HG02852 (cell line): ENCODE data around the gene ACAP2.
A peak's percentile ranks its signal among the peaks of the same experiment; 100 is the strongest.
"Not testable (repeated sequence)": the region's sequence is repeated elsewhere in the genome, so short reads cannot be mapped to it uniquely, and the experiment has no call there.

Source experiments
- ATAC-seq: cut with Tn5 transposase; IDR thresholded peaks from one replicate; pipeline ENCODE4 v1.9.1; 2021; ENCODE audit warnings: mild to moderate bottlenecking, moderate library complexity; ENCODE audit not compliant: unreplicated experiment

The ACAP2 gene, protein sequence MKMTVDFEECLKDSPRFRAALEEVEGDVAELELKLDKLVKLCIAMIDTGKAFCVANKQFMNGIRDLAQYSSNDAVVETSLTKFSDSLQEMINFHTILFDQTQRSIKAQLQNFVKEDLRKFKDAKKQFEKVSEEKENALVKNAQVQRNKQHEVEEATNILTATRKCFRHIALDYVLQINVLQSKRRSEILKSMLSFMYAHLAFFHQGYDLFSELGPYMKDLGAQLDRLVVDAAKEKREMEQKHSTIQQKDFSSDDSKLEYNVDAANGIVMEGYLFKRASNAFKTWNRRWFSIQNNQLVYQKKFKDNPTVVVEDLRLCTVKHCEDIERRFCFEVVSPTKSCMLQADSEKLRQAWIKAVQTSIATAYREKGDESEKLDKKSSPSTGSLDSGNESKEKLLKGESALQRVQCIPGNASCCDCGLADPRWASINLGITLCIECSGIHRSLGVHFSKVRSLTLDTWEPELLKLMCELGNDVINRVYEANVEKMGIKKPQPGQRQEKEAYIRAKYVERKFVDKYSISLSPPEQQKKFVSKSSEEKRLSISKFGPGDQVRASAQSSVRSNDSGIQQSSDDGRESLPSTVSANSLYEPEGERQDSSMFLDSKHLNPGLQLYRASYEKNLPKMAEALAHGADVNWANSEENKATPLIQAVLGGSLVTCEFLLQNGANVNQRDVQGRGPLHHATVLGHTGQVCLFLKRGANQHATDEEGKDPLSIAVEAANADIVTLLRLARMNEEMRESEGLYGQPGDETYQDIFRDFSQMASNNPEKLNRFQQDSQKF

DNA sequence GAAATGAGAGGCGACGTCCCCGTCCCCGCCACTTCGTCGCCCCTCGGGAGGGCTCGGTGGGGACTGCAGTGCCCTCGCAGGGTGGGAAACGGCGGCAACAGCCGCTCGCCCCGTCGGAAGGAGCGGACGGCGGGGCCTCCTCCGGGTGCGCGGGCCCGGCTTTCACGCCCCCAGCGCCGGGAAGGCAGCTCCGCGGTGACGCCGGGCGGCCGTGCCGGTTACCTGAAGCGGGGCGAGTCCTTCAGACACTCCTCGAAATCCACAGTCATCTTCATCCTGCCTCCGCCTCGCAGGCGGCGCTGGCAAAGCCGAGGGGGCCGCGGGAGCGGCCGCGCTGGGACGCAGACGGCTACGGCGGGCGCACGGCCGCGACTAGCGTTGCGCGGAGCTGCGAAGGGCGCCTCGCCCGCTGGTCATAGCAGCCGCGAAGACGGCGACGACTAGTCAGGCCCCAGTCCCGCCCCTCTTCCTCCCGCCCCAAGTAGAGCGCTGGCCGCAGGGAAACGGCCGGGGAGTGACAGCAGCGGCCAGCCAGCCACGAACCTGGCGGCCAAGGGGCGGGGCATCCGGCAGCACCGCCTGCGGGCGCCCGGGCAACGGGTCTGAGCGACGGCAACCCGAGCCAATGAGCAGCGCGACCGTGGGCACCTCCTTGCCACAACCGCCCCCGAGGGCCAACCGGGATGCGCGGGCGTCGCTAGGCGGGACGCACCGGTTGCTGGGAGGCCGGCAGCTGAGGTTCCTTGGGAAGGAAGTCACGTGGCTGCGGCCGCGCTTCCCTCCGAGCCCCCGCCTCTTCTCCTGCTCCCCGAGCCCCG, at the start of gene ACAP2:
TSS of gene ACAP2 (minus strand) at position 448 of the 818 bp plus-strand sequence. CDS start at position 275, 173 bp downstream.
- peak; percentile 87 for ATAC-seq

DNA sequence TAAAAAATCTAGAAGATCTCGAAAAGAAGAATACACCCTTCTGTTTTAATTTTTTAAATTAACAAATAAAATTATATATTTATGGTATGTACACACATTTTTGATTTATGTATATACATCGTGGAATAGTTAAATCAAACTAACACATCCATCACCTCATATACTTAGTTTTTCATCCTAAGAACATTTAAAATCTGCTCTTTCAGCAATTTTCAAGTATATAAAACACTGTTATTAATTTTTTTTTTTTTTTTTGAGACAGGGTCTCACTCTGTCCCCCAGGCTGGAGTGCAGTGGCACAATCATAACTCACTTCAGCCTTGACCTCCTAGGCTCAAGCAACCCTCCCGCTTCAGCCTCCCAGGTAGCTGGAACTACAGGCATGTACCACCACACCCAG, 32.8 kb upstream of the ACAP2 start:
- no peak for ATAC-seq

DNA sequence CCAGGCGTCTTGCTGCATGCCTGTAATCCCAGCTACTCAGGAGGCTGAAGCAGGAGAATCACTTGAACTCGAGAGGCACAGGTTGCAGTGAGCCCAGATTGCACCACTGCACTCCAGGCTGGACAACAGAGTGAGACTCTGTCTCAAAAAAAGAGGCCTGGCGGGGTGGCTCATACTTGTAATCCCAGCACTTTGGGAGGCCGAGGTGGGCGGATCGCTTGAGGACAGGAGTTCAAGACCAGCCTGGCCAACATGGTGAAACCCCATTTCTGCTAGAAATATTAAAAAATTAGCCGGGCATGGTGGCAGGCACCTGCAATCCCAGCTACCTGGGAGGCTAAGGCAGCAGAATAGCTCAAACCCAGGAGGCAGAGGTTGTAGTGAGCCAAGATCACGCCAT, 32.3 kb upstream of the ACAP2 start:
- ATAC-seq = not testable (repeated sequence)

DNA sequence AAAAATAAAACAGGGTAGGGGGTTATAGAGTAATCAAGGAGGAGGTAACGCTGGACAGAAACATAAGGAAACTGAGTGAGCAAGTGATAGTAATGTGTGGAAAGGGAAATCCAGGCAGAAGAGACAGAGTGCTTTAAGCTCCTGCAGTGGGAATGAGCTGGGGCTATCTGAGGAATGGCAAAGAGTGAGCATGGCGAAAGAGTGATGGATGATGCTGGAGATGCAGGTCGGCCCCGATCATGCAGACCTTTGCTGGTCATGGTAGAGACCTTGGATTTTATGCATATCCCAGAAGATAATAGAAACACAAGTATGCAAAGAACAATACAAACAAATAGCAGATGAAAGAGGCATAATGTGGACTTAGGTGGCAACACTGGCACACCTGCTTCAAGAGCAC, 26.0 kb upstream of the ACAP2 start:
- ATAC-seq = no peak

DNA sequence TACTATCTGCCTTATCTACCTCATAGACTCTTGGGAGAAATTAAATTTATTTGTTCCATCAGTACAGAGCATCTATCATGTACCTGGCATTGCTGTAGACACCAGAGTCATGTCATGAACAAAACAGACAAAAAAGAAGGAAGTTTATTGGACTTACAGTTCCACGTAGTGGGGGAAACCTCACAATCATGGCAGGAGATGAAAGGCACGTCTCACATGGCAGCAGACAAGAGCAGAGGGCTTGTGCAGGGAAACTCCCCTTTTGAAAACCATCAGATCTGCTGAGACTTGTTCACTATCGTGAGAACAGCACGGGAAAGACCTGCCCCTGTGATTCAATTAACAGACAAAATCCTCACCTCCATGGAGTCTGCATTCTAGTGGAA, 25.6 kb upstream of the ACAP2 start:
- no peak for ATAC-seq

DNA sequence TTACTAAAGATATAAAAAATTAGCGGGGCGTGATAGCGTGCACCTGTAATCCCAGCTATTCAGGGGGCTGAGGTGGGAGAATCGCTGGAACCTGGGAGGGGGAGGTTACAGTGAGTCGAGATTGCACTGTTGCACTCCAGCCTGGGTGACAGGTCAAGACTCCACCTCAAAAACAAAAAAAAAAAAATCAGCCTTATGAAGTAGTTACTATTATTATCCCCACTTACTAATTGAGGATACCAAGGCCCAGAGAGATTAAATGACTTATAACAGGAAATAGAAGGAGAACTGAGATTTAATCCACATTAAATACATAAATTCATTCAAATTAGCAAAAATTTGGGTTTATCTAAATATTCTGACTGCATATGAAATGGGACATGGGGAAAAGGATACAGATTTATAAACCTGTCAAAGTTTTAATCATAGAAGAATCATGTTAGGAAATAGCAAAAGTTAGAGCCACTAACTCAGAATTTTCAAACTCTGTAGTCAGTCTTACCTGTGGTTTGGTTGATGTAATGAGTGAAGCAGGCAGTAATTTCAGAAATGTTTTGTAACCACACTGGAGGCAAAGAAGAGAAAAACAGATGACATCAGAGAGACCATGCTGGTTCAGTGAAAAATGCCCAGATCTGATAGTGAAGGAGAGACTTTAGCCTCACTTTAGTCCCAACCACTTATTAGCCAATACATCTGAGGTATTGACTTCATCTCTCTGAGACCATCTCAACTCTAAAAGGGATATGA, 25.0 kb upstream of the ACAP2 start:
- no peak for ATAC-seq

DNA sequence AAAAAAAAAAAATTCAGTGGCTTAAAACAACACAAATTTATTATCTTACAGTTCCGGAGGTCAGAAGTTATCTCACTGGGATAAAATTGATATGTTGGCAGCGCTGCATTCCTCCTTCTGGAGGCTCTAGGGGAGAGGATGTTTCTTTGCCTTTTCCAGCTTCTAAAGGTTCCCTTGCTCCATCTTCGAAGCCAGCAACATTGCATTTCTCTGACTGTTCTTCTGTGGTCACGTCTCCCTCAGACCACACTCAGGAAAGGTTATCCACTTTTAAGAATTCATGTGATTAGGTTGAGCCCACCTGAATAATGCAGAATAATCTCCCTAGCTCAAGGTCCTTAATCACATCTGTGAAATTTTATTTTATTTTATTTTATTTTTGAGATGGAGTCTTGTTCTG, 23.4 kb upstream of the ACAP2 start:
- no peak for ATAC-seq

DNA sequence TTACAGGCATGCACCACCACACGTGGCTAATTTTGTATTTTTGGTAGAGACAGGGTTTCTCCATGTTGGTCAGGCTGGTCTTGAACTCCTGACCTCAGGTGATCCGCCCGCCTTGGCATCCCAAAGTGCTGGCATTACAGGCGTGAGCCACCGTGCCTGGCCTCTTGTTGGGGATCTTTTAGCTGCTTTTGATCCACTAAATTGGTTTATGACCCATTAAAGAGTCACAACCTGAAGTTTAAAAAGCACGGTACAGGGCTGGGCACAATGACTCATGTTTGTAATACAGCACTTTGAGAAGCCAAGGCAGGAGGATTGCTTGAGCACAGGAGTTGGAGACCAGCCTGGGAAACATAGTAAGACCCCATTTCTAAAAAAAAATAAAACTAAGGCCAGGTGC, 20.1 kb upstream of the ACAP2 start:
- ATAC-seq = not testable (repeated sequence)

DNA sequence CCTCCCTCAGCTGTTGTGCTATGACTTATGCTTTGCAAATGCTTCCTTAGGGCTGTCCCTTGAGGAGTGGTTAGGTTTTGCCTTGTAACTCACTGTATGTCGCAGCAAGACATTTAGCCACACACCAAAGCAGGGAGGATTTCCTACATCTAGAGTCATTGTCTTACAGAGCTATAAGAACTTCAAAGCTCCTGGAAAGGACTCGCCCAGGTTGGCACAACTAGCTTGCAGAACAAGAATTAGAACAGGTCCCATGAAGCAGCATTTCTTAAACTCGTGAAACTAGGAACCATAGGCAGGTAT, 19.4 kb upstream of the ACAP2 start:
- ATAC-seq = no peak

DNA sequence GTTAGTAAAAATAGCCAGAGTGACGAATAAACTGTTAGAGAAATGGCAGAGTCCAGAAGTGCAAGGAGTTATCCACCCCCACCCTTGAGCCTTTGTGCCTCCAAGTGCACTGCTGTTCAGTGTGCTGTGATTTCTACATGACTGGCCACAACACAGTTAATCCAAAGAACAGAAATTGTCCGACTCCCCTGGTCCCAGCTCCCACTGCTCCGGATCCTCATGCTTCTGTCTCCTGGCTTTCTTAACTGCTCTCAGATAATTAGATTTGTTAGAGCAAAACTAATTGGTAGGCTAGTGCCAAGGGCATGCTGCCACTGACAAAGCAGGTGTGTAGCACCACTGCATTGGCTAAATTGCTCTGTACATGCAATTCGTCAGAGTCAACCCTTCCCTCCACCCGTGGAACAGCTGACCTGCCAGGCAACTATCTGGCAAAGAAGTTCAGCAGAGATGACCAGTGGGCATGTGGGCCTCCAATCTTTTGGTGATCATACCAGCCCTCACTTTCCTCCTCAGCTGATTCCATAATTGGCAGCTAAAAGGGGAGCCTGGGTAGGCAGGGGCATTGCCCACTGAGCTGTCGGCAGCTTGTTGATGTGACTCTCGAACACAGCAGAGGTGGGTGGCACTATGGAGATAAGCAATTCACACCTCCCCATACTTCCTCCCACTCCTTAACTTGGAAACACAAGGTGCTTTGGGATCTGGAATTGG, 18.9 kb upstream of the ACAP2 start:
- ATAC-seq = no peak

DNA sequence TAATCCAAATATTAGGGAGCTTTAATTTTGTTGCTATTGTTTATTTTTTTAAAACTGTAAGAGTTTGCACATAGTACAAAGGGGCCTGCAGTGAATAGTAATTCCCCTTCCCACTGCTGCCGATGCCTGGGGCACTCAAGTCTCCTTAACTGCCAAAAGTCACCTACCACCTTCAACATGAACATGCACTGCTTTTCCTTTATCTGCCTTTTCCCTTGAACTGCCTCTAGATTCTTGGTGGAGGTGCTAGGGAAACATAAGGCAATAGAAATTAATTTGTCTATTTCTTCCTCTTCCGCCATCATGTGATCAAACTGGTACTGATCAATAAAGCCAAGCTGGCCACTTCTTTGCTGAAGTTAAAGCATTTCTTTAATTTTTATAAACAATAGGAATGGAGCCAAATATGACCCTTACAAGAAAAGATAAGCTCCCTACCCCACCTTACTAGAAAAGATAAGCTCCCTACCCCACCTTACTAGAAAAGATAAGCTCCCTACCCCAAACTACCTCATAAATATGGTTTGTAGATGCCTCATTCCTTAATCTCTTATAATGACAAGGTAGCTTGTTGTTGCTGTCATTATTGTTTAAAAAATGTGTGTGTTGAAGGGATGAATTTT, 17.4 kb upstream of the ACAP2 start:
- ATAC-seq = no peak

DNA sequence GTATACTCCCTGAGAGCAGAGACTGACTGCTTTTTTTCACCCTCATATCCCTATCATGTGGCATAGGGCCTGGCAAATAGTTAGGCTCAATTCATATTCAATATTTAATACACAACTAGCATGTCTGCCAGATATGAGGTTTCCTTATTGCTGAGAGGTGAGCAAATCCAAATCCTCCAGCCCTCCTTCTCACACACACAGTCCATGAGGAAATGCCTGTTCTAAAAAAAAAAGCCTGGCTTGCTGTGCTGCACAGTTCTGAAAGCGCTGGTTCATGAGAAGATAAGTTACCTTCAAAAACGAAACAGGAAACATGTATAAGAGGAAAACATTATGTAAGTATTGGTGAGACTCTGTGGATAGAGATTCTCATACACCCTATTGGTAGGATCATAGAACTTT, 15.5 kb upstream of the ACAP2 start:
- peak; percentile 60 for ATAC-seq

DNA sequence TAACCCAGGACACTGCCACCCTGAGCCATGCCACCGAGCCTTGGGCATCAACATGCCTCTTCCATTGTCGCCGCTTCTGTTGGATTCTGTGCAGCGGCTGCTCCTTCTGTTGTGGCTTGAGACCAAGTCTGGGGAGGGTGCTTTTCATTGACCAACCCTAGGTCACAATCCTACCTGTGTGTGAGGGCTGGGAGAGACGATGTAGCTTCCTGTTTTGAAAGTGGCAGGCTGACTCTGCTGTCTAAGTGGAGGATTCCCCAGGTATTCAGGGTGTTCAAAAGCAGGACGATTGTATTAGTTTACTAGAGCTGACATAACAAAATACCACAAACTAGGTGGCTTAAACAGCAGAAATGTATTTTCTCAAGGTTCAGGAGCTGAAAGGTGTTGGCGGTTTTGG, 13.0 kb upstream of the ACAP2 start:
- no peak for ATAC-seq

DNA sequence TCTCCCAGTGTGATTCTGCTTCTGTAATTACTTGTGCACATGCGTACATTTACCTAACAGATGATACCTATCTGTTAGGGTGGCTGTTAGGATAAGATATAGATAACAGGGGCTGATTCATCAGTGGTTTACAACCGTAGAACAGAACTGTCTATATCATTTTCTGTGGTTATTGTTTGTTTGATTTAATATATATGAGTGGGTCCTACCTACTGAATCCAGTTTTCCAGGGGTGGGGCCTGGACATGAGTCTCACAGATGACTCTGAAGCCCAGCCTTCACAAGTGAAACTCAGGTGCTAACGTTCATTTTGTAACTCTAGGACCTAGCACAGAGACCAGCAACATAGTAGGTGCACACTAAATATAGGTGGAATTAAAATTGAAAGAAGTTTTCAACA, 10.4 kb upstream of the ACAP2 start:
- ATAC-seq = no peak

DNA sequence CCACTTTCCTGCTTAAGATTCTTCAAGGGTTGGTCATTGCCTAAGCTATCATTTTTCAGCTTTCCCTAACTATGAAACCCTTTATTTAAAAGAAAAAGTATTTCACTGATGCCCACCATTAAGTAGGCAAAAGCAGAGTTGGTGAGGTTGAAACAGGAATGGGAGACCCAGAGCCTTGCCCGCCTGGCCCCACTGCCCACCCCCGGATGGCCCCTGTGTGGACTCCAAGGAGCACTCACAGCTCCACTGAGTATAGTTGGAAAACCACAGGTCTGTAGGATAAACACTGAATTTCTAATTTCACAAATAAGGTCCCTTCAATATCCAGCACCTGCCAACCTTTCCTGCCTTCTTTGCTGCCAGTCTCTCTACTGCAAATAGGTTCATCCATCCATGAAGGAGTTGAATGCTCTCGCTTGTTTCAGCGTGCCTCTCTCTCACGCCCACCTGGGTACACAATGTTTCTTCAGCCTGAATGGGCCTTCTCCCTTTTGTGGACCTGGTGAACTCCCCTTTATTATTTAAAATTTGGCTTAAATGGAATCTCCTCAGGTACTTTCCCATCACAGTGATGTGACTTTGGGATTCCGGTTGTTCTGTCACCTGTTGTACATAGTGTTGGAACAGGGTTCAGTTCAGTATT, 8.7 kb upstream of the ACAP2 start:
- no peak for ATAC-seq

DNA sequence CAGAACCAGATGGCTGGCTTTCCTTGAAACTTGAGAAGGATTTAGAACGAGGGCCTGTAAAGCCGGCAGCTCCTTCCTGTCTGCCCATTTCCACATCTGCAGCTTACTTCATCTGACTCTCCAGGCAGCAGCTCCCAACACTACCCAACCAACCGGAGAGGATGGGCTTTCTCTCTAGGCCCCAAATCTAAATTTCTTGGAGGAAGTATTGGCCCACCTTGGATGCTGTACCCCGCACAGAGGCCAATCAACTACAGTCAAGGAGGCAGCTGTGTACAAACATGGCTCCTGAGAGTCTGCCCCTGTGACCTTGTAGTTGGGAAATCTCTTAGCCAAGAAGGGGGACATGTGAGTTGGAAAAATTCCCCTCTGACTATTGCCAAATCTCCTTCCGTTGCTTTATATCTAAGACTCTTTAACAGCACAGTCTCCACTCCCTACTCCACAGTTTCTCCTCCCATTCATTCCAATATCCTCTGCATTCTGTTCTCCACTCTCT, 8.0 kb upstream of the ACAP2 start:
- no peak for ATAC-seq

DNA sequence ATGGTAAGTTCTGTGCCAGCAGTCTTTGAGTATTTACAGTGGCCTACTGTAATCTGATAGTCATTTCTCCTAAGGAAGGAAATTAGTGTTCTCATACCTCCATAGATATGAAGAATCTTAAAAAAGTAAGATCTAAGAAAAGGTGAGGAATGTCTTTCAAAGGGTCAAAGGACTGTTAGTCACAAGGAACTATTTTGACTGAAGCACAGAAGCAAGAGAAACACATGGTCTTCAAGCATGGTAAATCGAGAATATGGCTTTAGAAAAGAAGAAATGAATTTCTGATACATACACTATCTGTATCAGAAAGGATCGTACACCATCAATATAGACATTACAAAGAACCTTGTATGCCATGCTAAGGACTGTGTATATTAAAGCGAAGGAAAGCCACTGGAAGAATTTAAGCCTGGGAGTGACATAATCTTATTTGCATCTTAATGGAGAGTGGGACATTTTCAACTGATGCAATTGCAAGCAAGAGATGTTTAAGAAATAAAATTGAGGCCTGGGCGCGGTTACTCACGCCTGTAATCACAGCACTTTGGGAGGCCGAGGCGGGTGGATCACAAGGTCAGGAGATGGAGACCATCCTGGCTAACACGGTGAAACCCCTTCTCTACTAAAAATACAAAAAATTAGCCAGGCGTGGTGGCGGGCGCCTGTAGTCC, 5.5 kb upstream of the ACAP2 start:
- ATAC-seq = no peak

DNA sequence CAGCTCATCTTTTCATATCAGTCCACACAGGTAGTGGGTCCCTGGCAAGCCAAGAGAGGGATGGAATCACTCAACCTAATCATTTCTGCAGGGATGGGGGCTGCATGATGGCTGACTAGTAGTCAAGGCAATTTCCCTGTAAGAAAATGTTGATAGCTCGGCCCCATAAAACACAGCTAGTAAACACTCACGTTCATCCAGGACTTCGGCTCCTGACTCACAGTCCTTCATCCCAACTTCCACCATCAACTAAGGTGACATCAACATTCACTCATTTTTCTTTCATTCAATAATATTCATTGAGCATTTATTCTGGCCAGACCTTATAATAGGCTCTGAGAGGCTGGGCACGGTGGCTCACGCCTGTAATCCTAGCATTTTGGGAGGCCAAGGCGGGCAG, 4.4 kb upstream of the ACAP2 start:
- ATAC-seq = no peak

DNA sequence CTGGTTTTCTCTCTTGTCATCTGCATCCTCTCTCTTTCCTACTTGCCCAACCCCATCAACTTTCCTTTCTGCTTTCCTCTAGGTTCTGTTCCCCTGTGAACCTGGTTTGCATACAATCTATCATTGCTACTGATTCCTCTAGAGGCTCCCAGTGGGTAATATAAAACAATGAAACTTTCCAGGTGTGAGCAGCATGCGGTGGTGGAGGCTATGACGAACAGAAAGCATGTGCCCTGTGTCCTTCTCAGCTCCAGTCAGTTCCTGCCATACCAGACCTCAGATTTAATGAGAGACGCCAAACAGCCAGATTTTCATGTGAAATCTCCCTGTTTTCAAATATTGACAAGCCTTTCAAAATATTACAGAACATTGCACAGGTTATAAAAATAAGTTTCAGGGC, 3.5 kb upstream of the ACAP2 start:
- ATAC-seq = no peak
